Fibroblast of pulmonary artery (primary cell): ENCODE results near the gene ATRIP.

Source experiments
- DNase-seq: peaks from one replicate; pipeline ENCODE4 v3.0.0-alpha.2; 2010; ENCODE audit warnings: low read depth
- H3K4me3 ChIP-seq: replicated peaks from 2 replicates; pipeline ENCODE4 v1.5.1; 2011; ENCODE audit warnings: low read depth, mild to moderate bottlenecking, control low read depth, low read length, moderate library complexity
- TF ChIP-seq, protein P1 (sequence below): IDR thresholded peaks from 2 replicates; pipeline ENCODE4 v1.5.1; 2011; ENCODE audit warnings: mild to moderate bottlenecking, control low read depth, low read length, inconsistent platforms; ENCODE audit errors: missing control alignments

Gene ATRIP

DNA sequence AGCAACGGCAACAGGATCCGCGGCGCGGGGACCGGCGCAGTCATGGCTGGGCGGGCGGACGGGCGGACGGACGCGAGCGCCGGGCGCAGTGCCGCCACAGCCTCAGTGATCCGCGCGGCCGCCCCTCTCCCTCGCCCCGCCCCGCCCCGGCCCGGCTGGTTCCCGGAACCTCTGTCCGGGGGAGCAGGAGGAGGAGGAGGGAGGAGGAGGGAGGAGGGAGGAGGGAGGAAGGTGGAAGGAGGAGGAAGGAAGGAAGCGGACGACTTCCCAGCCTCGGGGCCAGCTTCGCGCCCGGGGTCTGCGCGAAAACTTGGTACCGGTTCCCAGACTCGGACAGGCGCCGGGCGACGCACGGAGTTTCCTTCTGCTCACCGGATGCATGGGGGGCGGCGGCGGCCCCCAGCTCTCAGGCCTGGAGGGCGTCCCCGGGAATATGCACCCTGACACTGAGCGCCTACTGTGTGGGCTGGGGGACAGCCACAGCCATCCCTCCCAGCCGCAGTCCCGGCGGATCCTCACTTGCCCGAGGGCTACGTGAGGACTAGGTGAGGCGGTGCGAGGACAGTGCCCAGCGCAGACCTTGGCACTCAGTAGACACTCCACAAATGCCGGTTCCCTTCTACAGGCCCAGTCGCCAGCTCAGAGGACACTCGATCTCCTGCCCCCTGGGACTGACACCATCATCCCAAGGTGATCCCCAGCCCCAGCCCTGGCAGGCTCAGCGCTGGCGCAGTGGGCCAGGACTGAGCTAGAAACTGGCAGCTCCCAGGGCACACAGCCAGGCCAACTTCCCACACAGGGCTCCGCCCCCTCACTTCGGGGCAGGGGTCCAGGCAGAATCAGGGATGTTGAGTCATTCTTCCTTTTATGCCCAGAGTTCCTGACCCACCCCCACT lies 57.8 kb downstream of the ATRIP start, which contains the start of gene SHISA5:
SHISA5 (minus strand) TSS at position 124 of the 896 bp plus-strand sequence; CDS start at position 44, 80 bp downstream.
- TF ChIP-seq, protein P1, sequence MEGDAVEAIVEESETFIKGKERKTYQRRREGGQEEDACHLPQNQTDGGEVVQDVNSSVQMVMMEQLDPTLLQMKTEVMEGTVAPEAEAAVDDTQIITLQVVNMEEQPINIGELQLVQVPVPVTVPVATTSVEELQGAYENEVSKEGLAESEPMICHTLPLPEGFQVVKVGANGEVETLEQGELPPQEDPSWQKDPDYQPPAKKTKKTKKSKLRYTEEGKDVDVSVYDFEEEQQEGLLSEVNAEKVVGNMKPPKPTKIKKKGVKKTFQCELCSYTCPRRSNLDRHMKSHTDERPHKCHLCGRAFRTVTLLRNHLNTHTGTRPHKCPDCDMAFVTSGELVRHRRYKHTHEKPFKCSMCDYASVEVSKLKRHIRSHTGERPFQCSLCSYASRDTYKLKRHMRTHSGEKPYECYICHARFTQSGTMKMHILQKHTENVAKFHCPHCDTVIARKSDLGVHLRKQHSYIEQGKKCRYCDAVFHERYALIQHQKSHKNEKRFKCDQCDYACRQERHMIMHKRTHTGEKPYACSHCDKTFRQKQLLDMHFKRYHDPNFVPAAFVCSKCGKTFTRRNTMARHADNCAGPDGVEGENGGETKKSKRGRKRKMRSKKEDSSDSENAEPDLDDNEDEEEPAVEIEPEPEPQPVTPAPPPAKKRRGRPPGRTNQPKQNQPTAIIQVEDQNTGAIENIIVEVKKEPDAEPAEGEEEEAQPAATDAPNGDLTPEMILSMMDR = no peak
- H3K4me3 ChIP-seq = peak within 1 kb of the TSS; percentile 84
- peak; percentile 66 for DNase-seq

DNA sequence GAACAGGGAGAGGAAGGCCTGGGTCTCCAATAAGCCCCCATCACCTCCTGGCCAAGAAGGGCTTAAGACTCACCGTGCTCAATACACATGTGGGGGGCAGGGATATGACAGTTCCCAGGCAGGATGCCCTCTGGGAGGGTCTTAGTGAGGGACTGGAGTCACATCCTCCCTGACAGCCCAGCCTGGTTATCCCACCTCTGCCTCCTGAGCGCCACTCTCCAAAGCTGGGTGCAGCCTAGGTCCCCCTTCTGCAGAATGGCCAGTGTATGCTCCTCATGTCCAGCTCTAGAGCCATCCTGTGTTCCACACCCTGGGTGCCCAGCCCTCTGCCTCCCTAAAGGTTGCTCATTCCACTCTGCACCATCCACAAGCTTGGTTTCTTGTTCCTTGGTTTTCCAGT lies 58.6 kb downstream of the ATRIP start:
- no peak for DNase-seq
- no peak overlapping the region for H3K4me3 ChIP-seq
- TF ChIP-seq, protein P1 = no peak

DNA sequence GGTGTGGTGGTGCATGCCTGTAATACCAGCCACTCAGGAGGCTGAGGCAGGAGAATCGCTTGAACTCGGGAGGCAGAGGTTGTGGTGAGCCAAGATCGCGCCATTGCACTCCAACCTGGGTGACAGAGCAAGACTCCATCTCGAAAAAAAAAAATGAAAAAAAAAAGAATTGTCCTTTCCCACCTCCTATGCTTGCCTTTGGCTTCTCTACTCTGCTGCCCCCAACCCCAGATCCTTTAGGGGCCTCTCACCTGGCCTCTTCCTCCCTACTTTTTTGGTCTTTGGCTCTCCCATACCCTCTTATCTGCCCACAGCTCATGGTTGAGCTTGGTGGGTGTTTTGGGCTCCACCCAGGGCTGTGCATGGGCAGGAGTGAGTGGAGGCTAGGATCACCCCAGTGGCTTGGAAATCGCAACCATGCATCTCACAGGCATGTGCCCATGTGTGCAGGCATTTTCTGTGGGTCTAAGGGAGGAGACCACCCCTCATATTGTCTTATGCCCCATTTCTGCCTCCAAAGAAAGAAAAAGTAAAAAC lies 59.5 kb downstream of the ATRIP start:
- H3K4me3 ChIP-seq = no peak overlapping the region
- DNase-seq = no peak
- TF ChIP-seq, protein P1 = no peak

DNA sequence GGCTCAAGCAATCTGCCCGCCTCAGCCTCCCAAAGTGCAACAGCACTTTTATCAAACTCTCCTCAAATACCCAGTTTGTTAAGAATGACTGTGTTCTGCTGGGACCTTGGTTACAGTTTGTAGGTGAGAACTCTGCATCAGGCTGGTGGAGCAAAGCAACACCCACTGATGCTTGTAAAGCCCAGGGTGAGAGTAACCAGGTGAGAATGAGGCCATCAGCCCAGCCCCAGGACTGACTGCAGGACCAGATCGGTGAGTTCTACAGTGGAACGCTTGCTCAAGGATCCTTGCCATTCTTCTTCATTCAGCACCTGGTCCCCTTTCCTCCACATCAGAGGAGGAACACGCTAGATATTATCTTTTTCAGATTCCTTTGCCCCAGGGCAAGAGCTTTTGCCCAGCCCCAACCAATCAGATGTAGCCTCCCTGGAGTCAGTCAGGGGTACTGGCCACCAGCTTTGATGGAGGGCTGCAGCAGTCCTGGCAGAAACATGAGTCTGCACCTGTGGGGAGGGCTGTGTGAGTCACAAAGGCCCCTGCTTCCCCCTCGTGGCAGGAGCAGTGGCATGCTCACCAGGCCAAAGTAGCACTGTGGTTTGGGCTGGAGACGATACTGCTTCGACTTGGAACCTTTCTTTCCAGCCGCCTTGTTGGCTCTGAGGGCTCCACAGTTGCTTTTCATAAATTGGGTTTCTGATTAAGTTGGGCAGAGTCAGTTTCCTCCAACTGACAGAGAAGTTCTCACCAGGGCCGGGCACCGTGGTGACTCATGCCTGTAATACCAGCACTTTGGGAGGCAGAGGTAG lies 60.9 kb downstream of the ATRIP start:
- DNase-seq = peak; percentile 60
- no peak overlapping the region for H3K4me3 ChIP-seq
- TF ChIP-seq, protein P1 = peak; percentile 47

DNA sequence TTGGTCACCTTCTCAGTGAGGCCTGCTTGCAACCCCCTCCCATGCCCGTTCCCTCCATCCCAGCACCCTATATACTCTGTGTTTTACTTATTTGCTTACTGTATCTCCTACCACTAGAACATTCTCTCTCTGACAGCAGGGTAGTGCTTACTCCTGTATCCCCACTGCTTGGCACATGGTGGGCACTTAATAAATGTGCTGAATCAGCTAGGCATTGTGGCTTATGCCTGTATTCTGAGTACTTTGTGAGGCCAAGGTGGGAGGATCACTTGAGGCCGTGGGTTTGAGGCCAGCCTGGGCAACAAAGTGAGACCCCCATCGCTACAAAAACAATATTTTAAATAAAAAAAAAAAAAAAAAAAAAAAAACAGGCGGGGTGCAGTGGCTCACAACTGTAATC lies 65.0 kb downstream of the ATRIP start:
- TF ChIP-seq, protein P1 = no peak
- H3K4me3 ChIP-seq = no peak overlapping the region
- DNase-seq = no peak

DNA sequence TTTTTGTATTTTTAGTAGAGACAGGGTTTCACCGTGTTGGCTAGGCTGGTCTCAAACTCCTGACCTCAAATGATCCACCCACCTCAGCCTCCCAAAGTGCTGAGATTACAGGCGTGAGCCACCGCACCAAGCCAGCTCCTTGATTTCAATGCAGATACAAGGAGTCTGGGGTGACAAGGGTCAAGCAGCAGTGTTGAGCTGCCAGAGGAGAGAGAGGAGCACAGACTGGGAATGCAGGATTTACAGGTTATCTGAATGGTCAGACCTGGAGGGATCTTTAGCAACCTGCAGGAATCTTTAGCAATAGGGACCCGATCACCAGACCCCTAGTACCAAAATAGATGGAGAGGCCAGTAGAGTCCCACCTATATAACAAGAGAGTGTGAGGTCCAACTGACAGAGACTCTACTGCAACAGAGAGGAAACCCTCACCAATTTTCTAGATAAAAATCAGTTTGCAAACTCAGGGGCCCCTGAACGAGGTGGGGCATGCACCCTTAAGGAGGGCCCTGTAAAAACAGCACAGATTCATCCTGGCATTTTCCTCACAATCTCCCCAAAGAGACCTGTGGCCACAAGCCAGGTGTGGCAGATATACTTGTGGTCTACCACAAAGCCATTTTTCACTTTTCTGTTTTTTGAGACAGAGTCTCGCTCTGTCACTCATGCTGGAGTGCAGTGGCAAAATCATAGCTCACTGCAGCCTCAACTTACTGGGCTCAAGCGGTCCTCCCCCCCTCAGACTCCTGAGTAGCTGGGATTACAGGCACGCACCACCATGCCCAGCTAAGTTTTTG lies 68.1 kb downstream of the ATRIP start:
- TF ChIP-seq, protein P1 = no peak
- no peak for DNase-seq
- H3K4me3 ChIP-seq = no peak overlapping the region
